Heart right ventricle (tissue), 16 donors: ENCODE results near the gene SAP30BP. TPM values are rescaled to one million over a fixed set of nuclear protein-coding genes. Genes with fewer than 3 reads are reported as not detected.

Experiments used
- ATAC-seq, 8 donors: fragments of 200-7000 bp; cut with Tn5 transposase; one replicate each; pipeline ENCODE4 v1.9.1; 2020; ENCODE audit warnings: mild to moderate bottlenecking in 8 of 8, moderate library complexity in 8 of 8, moderate number of reproducible peaks in 1 of 8
- DNase-seq, 2 donors: peaks; one replicate each; pipeline ENCODE4 v3.0.0-alpha.2; 2020
- H3K27ac ChIP-seq, 10 donors: fragments of 200-600 bp; sonication (generic) in 2 of 10; one replicate each; pipeline versions ENCODE4 v1.5.0 to v1.8.0; 2020 to 2022; ENCODE audit warnings: mild to moderate bottlenecking in 3 of 10
- H3K27me3 ChIP-seq, 7 donors: fragments of 200-600 bp; one replicate each; pipeline ENCODE4 v1.8.0; 2021 to 2022; ENCODE audit warnings: mild to moderate bottlenecking in 2 of 7
- H3K36me3 ChIP-seq, 9 donors: fragments of 200-600 bp; sonication (generic) in 1 of 9; one replicate each; pipeline versions ENCODE4 v1.5.0 to v1.8.0; 2020 to 2022; ENCODE audit warnings: mild to moderate bottlenecking in 2 of 9
- H3K4me1 ChIP-seq, 9 donors: fragments of 200-600 bp; sonication (generic) in 1 of 9; one replicate each; pipeline versions ENCODE4 v1.5.0 to v1.8.0; 2020 to 2022; ENCODE audit warnings: mild to moderate bottlenecking in 4 of 9
- H3K4me3 ChIP-seq, 10 donors: fragments of 200-600 bp; sonication (generic) in 2 of 10; one replicate each; pipeline versions ENCODE4 v1.5.0 to v1.8.0; 2020 to 2022; ENCODE audit warnings: mild to moderate bottlenecking in 7 of 10, moderate library complexity in 2 of 10
- H3K9me3 ChIP-seq, 11 donors: fragments of 200-600 bp in 10 of 11; sonication (generic) in 2 of 11; one replicate each; pipeline versions ENCODE4 v1.5.0 to v1.8.0; 2013 to 2022; ENCODE audit warnings: mild to moderate bottlenecking in 2 of 11, control low read depth in 1 of 11, moderate library complexity in 1 of 11
- CTCF ChIP-seq, 9 donors: fragments of 200-600 bp; sonication (generic) in 2 of 9; IDR thresholded peaks; one replicate each; pipeline versions ENCODE4 v1.5.0 to v1.8.0; 2021 to 2022; ENCODE audit warnings: antibody characterized with exemption in 9 of 9, mild to moderate bottlenecking in 5 of 9, moderate library complexity in 1 of 9
- WGBS, 2 donors: extraction: QIAGEN DNeasy Blood & Tissue Kit; methylation state at CpG; one replicate each; pipeline ENCODE4 v1.1.7; 2013; ENCODE audit warnings: inconsistent platforms in 1 of 2; 5-methylcytosine and 5-hydroxymethylcytosine counted together
- intact Hi-C, 10 donors: fragments of 100-400 bp; cut with DNase I; formaldehyde crosslinking; loops; one replicate each; pipeline versions ENCODE4 v1.11.1 to v1.14.2; 2022
- polyA plus RNA-seq, 2 donors: library from polyadenylated mRNA; stranded (reverse); fragments of 200-250 nt; gene quantifications; one replicate each; pipeline ENCODE4 v1.2.3, GENCODE V29; 2013
- total RNA-seq, 10 donors: library from RNA; stranded (reverse); fragmentation: NEBNext Ultra II Directional in 3 of 10; extraction: Animal tissue kit (Norgen Biotek cat#: 25700) in 3 of 10; gene quantifications; one replicate each; pipeline versions ENCODE4 v1.2.1 to v1.2.4, GENCODE V29; 2021 to 2023
- donor health status: Arrhythmogenic right ventricular cardiomyopathy.
- donor health status: ischemic (EF 13 %, LVEDD 7.1; RV severe dilation, severe dysfunction).
- donor health status: healthy with polysubstance abuse.
- donor health status: DM: no; HTN: yes; CAD: no.
- donor health status: DM: no; HTN: no; CAD: no.
- donor health status: ischemic (EF 25% LVEDD 6.9; RV normal size, moderate dysfunction).
- donor health status: ischemic (EF 25% LVEDD 5.7; RV mildly dilated, moderate dysfunction).
- donor health status: healthy.
- donor health status: DM: yes; HTN: yes; CAD: no.
- donor health status: Ischemic cardiomyopathy.
- donor health status: ischemic (EF 35%, LVEDD 5.7; RV mildly dilated, moderate dysfunction).
- donor health status: nonischemic (EF 11% LVEDD 7.7; RV severe dilation, severe dysfunction).
- donor health status: DM: yes; HTN: yes; CAD: no.
- donor health status: PGD.
- donor health status: ischemic (EF 29% LVEDD 5.4; RV normal size, mild dysfunction).
- donor health status: nonischemic (EF 23%, LVEDD 6.1; RV moderate dilation, normal function).

SAP30BP gene
- total and polyA plus RNA-seq, 12 donors: 41.7 to 115 (median 56.0) TPM

- H3K36me3 ChIP-seq: peaks cover 0 to 16% (median 0%) of the 10 kb centered on the region in 9 donors
These were observed 73.5 kb downstream of the SAP30BP start for GRCh38 chr17:75740631-75741077.

GRCh38 chr17:75742337-75742736 is 75.2 kb downstream of the SAP30BP start:
- no peak overlapping the region for H3K4me3 ChIP-seq
- no peak for TF ChIP-seq CTCF (IDR thresholded peaks at IDR 0.05)
- no peaks in the 10 kb centered on the region for H3K9me3 ChIP-seq
- no peaks in the 10 kb centered on the region for H3K27me3 ChIP-seq
- H3K4me1 ChIP-seq: peaks cover 0 to 15% (median 0%) of the 10 kb centered on the region in 9 donors
- 88 to 89% methylated on average over 24 to 25 of the region's 25 CpGs for WGBS, 2 donors
- H3K36me3 ChIP-seq: peaks cover 0 to 3% (median 0%) of the 10 kb centered on the region in 9 donors
- ATAC-seq (no peak), DNase-seq (no peak)
- intact Hi-C loops: loop anchor here in 2 of 10 donors (10.0 kb wide), 2 partner anchors 318 to 328 kb away; no protein-coding TSS in a partner anchor
- no peak overlapping the region for H3K27ac ChIP-seq

More at GRCh38 chr17:75740631-75741077, 73.5 kb downstream of the SAP30BP start:
- Histone ChIP-seq H3K27ac (no peak overlapping the region), H3K27me3 (no peaks in the 10 kb centered on the region), H3K4me1 (peaks cover 0 to 13% (median 0%) of the 10 kb centered on the region in 9 donors), H3K4me3 (no peak overlapping the region), H3K9me3 (no peaks in the 10 kb centered on the region)
- 80 to 81% methylated on average over 17 of the region's 17 CpGs for WGBS, 2 donors
- intact Hi-C loops: loop anchor here in 2 of 10 donors (10.0 kb wide), 2 partner anchors 316 to 326 kb away; no protein-coding TSS in a partner anchor
- TF ChIP-seq CTCF (IDR thresholded peaks at IDR 0.05): no peak
- ATAC-seq (no peak), DNase-seq (no peak)

- Histone ChIP-seq H3K9me3 (no peaks in the 10 kb centered on the region), H3K27ac (no peak overlapping the region), H3K4me1 (peaks cover 0 to 11% (median 5%) of the 10 kb centered on the region in 9 donors), H3K36me3 (peaks cover 0 to 5% (median 0%) of the 10 kb centered on the region in 9 donors), H3K4me3 (no peak overlapping the region), H3K27me3 (no peaks in the 10 kb centered on the region)
- WGBS, 2 donors: 93% methylated on average over 24 to 25 of the region's 25 CpGs
- DNase-seq (no peak), ATAC-seq (no peak)
- intact Hi-C loops: loop anchor here in 3 of 10 donors (2.0 to 10.0 kb wide), 3 partner anchors 65 to 329 kb away; no protein-coding TSS in a partner anchor
- no peak for TF ChIP-seq CTCF (IDR thresholded peaks at IDR 0.05)
These were observed 76.6 kb downstream of the SAP30BP start for GRCh38 chr17:75743625-75744206.

GRCh38 chr17:75748706-75749105 is 81.6 kb downstream of the SAP30BP start:
- Histone ChIP-seq H3K27me3 (no peaks in the 10 kb centered on the region), H3K36me3 (peaks cover 0 to 22% (median 0%) of the 10 kb centered on the region in 9 donors), H3K27ac (no peak overlapping the region), H3K4me1 (peaks cover 0 to 26% (median 17%) of the 10 kb centered on the region in 9 donors), H3K9me3 (no peaks in the 10 kb centered on the region), H3K4me3 (no peak overlapping the region)
- DNase-seq (no peak), ATAC-seq (no peak)
- intact Hi-C loops: loop anchor here in 6 of 10 donors (1.0 to 10.0 kb wide), 8 partner anchors 69 to 334 kb away; partner anchors contain the start of gene SMIM5 (in 3 of the 6)
- no peak for TF ChIP-seq CTCF (IDR thresholded peaks at IDR 0.05)
- WGBS, 2 donors: 83 to 84% methylated on average over 9 of the region's 9 CpGs
